ENCODE data around the gene CCDC106.

Gene CCDC106

DNA sequence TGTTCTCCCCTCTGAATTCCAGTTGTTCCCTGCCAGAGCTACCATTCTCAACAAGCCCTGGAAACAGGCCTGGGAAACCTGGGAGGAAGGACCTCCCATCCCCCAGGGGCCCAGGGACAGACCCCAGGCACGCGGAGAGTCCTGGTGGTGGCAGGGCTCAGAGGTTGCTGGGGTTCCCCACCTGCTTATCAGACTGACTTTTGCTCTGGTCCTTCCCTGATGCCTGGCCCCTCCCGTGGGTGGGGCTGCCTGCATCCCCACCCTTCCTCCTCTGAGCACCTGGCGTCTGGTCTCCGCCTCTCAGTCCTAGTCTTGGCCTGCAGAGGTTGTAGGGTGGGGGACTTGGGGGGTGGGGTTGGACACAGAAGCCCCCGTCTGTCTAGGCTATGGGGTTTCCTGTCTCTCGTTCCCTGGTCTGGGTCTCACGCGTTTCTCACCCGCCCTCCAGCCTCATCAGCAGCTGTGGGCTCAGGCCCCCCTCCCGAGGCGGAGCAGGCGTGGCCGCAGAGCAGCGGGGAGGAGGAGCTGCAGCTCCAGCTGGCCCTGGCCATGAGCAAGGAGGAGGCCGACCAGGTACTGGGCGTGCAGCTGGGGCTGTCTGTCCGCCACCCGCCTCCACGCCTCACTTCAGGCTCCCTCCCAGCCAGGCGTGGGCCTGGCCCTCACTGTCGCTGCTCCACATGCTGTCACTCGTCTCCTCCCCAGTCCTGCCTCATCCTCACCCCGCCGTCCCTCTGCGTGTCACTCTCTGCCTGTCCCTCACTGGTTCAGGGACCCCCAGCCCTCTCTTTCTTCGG lies 40.6 kb downstream of the CCDC106 start:
- Histone ChIP-seq H3K36me3 (ENCODE audit: insufficient read depth, low read length) (peaks cover 73% of the 10 kb centered on the region; the same call in 1 of the 2 replicates), H3K9ac (ENCODE audit: low read depth, low read length, poor library complexity, severe bottlenecking) (no peak overlapping the region)

DNA sequence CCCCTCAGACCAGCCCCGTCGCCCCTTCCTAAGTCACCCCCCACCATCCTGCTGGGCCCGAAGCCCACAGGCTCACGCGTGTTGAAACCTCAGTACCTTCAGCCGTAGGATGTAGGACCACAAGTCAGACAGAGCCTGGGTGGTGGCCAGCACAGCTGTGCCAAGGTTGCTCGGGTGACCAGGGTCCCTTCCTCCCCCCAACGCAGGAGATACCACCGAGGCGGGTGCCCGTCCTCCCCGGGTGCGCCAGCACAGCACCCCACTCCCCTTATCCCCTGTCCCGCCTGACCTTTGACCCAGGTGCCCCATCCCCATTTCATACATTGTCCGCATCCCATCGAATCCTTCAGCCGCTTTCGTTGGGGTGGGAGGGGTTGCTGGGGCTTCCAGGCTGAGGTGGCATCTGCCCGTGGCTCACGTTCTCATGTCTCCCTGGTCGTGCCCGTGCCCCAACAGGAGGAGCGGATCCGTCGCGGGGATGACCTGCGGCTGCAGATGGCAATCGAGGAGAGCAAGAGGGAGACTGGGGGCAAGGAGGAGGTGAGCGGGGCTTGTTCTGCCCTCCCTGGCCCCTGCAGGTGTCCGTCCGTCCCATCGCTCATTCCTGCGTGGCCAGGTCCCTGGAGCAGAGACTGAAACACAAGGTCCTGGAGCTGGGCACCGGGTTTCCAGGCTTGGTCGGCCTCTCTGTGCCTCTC lies 41.5 kb downstream of the CCDC106 start:
- no peak for TF ChIP-seq EZH2phosphoT487 (IDR thresholded peaks at IDR 0.05; ENCODE audit: borderline replicate concordance)
- TF ChIP-seq, protein P1, sequence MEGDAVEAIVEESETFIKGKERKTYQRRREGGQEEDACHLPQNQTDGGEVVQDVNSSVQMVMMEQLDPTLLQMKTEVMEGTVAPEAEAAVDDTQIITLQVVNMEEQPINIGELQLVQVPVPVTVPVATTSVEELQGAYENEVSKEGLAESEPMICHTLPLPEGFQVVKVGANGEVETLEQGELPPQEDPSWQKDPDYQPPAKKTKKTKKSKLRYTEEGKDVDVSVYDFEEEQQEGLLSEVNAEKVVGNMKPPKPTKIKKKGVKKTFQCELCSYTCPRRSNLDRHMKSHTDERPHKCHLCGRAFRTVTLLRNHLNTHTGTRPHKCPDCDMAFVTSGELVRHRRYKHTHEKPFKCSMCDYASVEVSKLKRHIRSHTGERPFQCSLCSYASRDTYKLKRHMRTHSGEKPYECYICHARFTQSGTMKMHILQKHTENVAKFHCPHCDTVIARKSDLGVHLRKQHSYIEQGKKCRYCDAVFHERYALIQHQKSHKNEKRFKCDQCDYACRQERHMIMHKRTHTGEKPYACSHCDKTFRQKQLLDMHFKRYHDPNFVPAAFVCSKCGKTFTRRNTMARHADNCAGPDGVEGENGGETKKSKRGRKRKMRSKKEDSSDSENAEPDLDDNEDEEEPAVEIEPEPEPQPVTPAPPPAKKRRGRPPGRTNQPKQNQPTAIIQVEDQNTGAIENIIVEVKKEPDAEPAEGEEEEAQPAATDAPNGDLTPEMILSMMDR (conservative IDR thresholded peaks at IDR 0.05; ENCODE audit: low read length) = no peak
- H3K79me2 ChIP-seq (ENCODE audit: insufficient read depth, low read length) = no peaks in the 10 kb centered on the region
- no peaks in the 10 kb centered on the region for H3K9me3 ChIP-seq (ENCODE audit: insufficient read depth, low read depth, low read length)
- no peaks in the 10 kb centered on the region for H3K4me1 ChIP-seq (ENCODE audit: insufficient read depth, low read length, poor library complexity, severe bottlenecking)
- H3K4me3 ChIP-seq (ENCODE audit: low read length, poor library complexity, severe bottlenecking) = no peak overlapping the region
- H4K20me1 ChIP-seq (ENCODE audit: insufficient read depth, low read length, poor library complexity, severe bottlenecking) = peaks cover 2% of the 10 kb centered on the region
- H3K4me2 ChIP-seq (ENCODE audit: low read depth, low read length, poor library complexity, severe bottlenecking) = no peak overlapping the region
- no peaks in the 10 kb centered on the region for H3F3A ChIP-seq (ENCODE audit: low read depth)
- no peaks in the 10 kb centered on the region for H3K9me2 ChIP-seq (replicated peaks; ENCODE audit: low read depth, low read length)
- peaks cover 72% of the 10 kb centered on the region; the same call in 1 of the 2 replicates for H3K36me3 ChIP-seq (ENCODE audit: insufficient read depth, low read length)
- H3K9ac ChIP-seq (ENCODE audit: low read depth, low read length, poor library complexity, severe bottlenecking) = no peak overlapping the region
- no peak overlapping the region for H2AFZ ChIP-seq (ENCODE audit: low read length)
- H3K27me3 ChIP-seq (ENCODE audit: insufficient read depth, low read length, poor library complexity, severe bottlenecking) = no peaks in the 10 kb centered on the region

More for the DNA sequence above, 40.6 kb downstream of the CCDC106 start:
- no peak overlapping the region for H2AFZ ChIP-seq (ENCODE audit: low read length)
- H4K20me1 ChIP-seq (ENCODE audit: insufficient read depth, low read length, poor library complexity, severe bottlenecking) = peaks cover 4% of the 10 kb centered on the region
- H3K27me3 ChIP-seq (ENCODE audit: insufficient read depth, low read length, poor library complexity, severe bottlenecking) = no peaks in the 10 kb centered on the region
- H3K4me2 ChIP-seq (ENCODE audit: low read depth, low read length, poor library complexity, severe bottlenecking) = no peak overlapping the region
- no peak overlapping the region for H3K4me3 ChIP-seq (ENCODE audit: low read length, poor library complexity, severe bottlenecking)
- H3F3A ChIP-seq (ENCODE audit: low read depth) = no peaks in the 10 kb centered on the region
- H3K9me2 ChIP-seq (replicated peaks; ENCODE audit: low read depth, low read length) = no peaks in the 10 kb centered on the region
- no peaks in the 10 kb centered on the region for H3K9me3 ChIP-seq (ENCODE audit: insufficient read depth, low read depth, low read length)
- no peak for TF ChIP-seq EZH2phosphoT487 (IDR thresholded peaks at IDR 0.05; ENCODE audit: borderline replicate concordance)
- TF ChIP-seq, protein P1 (conservative IDR thresholded peaks at IDR 0.05; ENCODE audit: low read length) = no peak
- H3K79me2 ChIP-seq (ENCODE audit: insufficient read depth, low read length) = no peaks in the 10 kb centered on the region
- no peaks in the 10 kb centered on the region for H3K4me1 ChIP-seq (ENCODE audit: insufficient read depth, low read length, poor library complexity, severe bottlenecking)

DNA sequence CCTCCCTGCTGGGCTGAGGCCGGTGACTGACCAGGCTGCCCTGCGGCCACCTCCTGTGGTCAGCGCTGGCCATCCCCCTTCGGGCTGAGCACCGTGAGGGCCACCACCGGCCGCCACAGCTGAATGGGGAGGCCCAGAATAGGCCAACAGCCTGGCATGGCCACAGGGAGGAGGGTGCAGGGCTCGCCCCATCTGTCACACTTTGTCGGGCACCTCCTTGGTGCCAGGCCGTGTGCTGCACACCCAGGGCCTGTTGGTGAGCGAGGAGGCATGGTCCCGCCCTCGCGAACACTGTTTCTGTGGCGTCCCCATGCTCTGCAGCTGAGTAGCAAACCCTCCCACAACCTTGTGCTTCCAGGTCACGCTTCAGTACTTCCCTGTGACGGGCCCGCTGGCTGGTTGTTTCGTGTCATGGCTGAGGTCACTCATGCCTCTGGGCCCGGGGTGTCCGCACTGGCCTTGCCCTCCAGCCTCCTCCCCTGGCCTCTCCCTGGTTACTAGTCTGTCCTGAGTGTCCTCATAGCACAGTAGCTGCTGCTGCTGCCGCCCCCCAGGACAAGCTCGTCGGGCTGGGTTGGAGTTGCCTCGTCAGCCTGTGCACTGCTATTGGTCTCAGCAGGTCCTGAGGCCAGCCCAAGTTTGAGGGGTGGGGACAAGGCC lies 42.2 kb downstream of the CCDC106 start:
- Histone ChIP-seq H3K27me3 (ENCODE audit: insufficient read depth, low read length, poor library complexity, severe bottlenecking) (no peaks in the 10 kb centered on the region), H3K9ac (ENCODE audit: low read depth, low read length, poor library complexity, severe bottlenecking) (no peak overlapping the region), H3K4me1 (ENCODE audit: insufficient read depth, low read length, poor library complexity, severe bottlenecking) (no peaks in the 10 kb centered on the region), H3K4me3 (ENCODE audit: low read length, poor library complexity, severe bottlenecking) (no peak overlapping the region), H3K79me2 (ENCODE audit: insufficient read depth, low read length) (no peaks in the 10 kb centered on the region), H4K20me1 (ENCODE audit: insufficient read depth, low read length, poor library complexity, severe bottlenecking) (no peaks in the 10 kb centered on the region), H3K9me3 (ENCODE audit: insufficient read depth, low read depth, low read length) (no peaks in the 10 kb centered on the region), H3K4me2 (ENCODE audit: low read depth, low read length, poor library complexity, severe bottlenecking) (no peak overlapping the region), H2AFZ (ENCODE audit: low read length) (no peak overlapping the region), H3K36me3 (ENCODE audit: insufficient read depth, low read length) (peaks cover 71% of the 10 kb centered on the region; the same call in 1 of the 2 replicates), H3K9me2 (replicated peaks; ENCODE audit: low read depth, low read length) (no peaks in the 10 kb centered on the region), H3F3A (ENCODE audit: low read depth) (no peaks in the 10 kb centered on the region)
- no peak for TF ChIP-seq EZH2phosphoT487 (IDR thresholded peaks at IDR 0.05; ENCODE audit: borderline replicate concordance)
- TF ChIP-seq, protein P1 (conservative IDR thresholded peaks at IDR 0.05; ENCODE audit: low read length) = no peak

All from Loucy (cell line).